NB4 (cell line): ENCODE measurements around the gene PTPRD.

Experiments used
- DNase-seq: peaks from one replicate; pipeline ENCODE4 v3.0.0; 2010; ENCODE audit warnings: low read depth
- H3K4me3 ChIP-seq: one replicate; pipeline ENCODE4 v1.5.1; 2011; ENCODE audit warnings: mild to moderate bottlenecking, low read depth, low read length, moderate library complexity
- CTCF ChIP-seq: IDR thresholded peaks from one replicate; pipeline ENCODE4 v1.5.1; 2012; ENCODE audit warnings: low read depth, low read length
- MAX ChIP-seq: IDR thresholded peaks from 2 replicates; pipeline ENCODE4 v1.6.1; 2011; ENCODE audit warnings: low read depth, low read length
- MYC ChIP-seq: IDR thresholded peaks from 2 replicates; pipeline ENCODE4 v1.6.1; 2011; ENCODE audit warnings: low read depth, low read length
- POLR2A ChIP-seq: IDR thresholded peaks from 2 replicates; pipeline ENCODE4 v1.6.1; 2011; ENCODE audit warnings: mild to moderate bottlenecking; ENCODE audit not compliant: insufficient read length; ENCODE audit errors: extremely low read depth

The PTPRD gene

GRCh38 chr9:8552732-8553131 is 2060.1 kb downstream of the PTPRD start:
- H3K4me3 ChIP-seq, result no peak overlapping the region
- DNase-seq, result no peak
- no peak for TF ChIP-seq POLR2A
- no peak for TF ChIP-seq CTCF
- no peak for TF ChIP-seq MAX
- TF ChIP-seq MYC, result no peak

- TF ChIP-seq POLR2A (no peak), MAX (no peak), MYC (no peak), CTCF (no peak)
- DNase-seq, result no peak
- no peak overlapping the region for H3K4me3 ChIP-seq
Measured at GRCh38 chr9:8549214-8549613, 2063.6 kb downstream of the PTPRD start.

- no peak for TF ChIP-seq MYC
- TF ChIP-seq POLR2A, result no peak
- no peak for TF ChIP-seq CTCF
- no peak for TF ChIP-seq MAX
- no peak for DNase-seq
- H3K4me3 ChIP-seq, result no peak overlapping the region
Measured at GRCh38 chr9:8543219-8543618, 2069.6 kb downstream of the PTPRD start.

GRCh38 chr9:8542537-8542936 is 2070.3 kb downstream of the PTPRD start:
- TF ChIP-seq CTCF, result no peak
- TF ChIP-seq MYC, result no peak
- TF ChIP-seq MAX, result no peak
- no peak for TF ChIP-seq POLR2A
- H3K4me3 ChIP-seq, result no peak overlapping the region
- no peak for DNase-seq

- TF ChIP-seq MAX, result no peak
- TF ChIP-seq MYC, result no peak
- TF ChIP-seq POLR2A, result no peak
- TF ChIP-seq CTCF, result no peak
- DNase-seq, result no peak
- H3K4me3 ChIP-seq, result no peak overlapping the region
Measured at GRCh38 chr9:8539681-8540197, 2073.1 kb downstream of the PTPRD start.

- no peak for TF ChIP-seq POLR2A
- no peak for TF ChIP-seq MAX
- no peak for TF ChIP-seq CTCF
- no peak for TF ChIP-seq MYC
Measured at GRCh38 chr9:8536845-8537244, 2076.0 kb downstream of the PTPRD start.

More at GRCh38 chr9:8536845-8537244, 2076.0 kb downstream of the PTPRD start:
- no peak overlapping the region for H3K4me3 ChIP-seq
- DNase-seq, result no peak
